Activated CD8-positive, alpha-beta memory T cell treated with anti-CD3 and anti-CD28 coated beads, Interleukin-2, amount 50 U/mL, for 1 hour (primary cell): ENCODE data around the gene MTFR1L.

Experiments used
- DNase-seq: peaks from one replicate; pipeline ENCODE4 v3.0.0-alpha.2; 2020; ENCODE audit errors: extremely low read depth

Gene MTFR1L

GRCh38 chr1:25790472-25790871 lies 29.3 kb upstream of the MTFR1L start:
- DNase-seq: no peak

DNA sequence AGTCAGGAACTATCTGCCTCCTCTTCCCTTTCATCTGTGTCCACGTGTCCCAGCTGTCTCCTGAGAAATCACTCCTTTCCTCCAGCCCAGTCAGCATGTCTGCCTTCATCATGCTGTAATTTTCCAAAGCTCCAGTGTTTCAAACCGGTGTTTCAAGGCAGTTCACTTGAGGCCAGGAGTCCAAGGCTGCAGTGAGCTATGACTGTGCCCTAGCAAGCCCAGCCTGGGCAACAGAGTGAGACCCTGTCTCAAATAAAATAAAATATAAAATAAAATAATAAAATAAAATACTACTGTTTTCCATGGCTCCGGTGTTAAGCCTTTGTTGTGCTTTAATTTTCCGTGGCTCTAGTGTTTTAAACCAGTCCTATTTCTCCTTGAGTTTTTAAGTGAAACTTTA lies 27.6 kb upstream of the MTFR1L start:
- DNase-seq: no peak

GRCh38 chr1:25793585-25794170 lies 26.1 kb upstream of the MTFR1L start:
- no peak for DNase-seq

- DNase-seq: no peak
Observed at GRCh38 chr1:25794325-25794724, 25.4 kb upstream of the MTFR1L start.

DNA sequence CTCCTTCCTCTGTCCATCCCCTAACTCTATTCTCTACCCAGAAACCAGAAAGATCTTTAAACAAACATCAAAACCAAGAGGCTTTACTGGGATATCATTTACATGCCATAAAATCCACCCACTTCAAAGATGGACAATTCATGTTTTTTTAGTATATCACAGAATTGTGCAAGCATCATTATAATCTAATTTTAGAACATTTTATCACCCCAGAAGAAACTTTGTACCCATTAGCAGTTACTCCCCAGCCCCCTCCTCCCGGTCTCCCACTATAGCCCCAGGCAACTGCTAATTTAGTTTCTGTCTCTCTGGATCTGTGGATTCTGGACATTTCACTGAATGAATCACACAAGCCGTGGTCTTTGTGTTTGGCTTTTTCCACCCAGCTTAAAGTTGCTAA lies 24.5 kb upstream of the MTFR1L start:
- no peak for DNase-seq

GRCh38 chr1:25795946-25796810 lies 23.6 kb upstream of the MTFR1L start:
- no peak for DNase-seq

GRCh38 chr1:25796811-25797458 lies 22.8 kb upstream of the MTFR1L start:
- peak; percentile 66 for DNase-seq

- no peak for DNase-seq
Observed at GRCh38 chr1:25797939-25798338, 21.8 kb upstream of the MTFR1L start.

DNA sequence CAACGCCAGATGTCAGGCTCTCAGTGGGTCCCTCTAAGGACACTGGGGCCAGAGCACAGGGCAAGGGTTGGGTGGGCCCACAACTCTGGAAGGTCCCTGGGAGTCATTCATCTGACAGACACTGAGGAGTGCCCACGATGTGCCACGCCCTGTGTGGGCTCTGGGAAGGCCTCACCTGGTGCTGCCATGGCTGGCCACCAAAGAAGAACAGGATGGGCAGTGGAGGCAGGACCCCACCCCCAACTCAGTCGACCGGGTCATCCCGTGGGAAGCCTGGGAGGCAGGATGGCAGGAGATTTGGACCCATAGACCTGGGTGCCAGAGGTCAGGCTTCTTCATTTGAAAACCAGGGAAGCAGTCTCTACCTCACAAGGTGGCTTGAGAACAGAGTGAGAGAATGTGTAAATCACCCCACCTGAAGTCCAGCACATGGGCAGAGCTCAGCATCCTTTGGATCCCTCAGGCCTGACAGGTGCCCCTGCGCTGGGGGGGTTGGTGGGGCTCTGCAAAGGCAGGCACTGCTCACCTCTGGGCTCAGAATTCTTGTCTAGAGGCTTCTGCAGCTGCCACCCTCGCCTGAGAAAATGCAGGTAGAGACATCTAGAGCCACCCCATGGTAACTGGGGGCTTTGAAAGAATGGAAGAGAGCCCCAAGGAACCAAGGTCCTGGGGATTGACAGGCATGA lies 20.9 kb upstream of the MTFR1L start:
- DNase-seq: no peak

DNA sequence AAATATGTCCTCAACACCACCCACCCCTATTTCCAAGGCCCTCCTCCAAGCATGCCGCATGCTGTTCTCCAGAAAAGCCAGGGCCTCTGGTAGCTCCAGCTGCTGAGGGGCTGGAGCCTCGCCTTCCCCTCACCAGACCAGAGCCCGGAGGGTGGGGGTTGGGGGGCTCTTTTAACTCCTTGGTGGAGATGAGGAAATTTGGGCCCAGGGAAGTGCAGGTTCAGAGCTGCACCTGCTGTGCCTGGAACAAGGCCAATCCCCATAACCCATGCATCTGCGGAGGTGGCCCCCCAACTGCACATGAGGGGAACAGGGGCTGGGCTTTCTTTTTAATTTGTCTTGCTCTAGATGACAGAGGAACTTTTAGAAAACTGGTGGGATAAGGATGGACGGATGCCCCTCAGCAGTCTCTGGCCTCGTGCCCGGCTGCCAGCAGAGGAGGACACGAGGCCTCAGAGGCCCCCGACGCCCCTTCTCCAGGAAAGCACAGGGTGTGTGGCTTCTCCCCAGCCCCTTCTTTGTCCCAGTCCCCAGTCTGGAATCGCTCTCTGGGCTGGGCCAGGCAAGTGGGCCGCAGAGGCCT lies 20.3 kb upstream of the MTFR1L start:
- no peak for DNase-seq

DNA sequence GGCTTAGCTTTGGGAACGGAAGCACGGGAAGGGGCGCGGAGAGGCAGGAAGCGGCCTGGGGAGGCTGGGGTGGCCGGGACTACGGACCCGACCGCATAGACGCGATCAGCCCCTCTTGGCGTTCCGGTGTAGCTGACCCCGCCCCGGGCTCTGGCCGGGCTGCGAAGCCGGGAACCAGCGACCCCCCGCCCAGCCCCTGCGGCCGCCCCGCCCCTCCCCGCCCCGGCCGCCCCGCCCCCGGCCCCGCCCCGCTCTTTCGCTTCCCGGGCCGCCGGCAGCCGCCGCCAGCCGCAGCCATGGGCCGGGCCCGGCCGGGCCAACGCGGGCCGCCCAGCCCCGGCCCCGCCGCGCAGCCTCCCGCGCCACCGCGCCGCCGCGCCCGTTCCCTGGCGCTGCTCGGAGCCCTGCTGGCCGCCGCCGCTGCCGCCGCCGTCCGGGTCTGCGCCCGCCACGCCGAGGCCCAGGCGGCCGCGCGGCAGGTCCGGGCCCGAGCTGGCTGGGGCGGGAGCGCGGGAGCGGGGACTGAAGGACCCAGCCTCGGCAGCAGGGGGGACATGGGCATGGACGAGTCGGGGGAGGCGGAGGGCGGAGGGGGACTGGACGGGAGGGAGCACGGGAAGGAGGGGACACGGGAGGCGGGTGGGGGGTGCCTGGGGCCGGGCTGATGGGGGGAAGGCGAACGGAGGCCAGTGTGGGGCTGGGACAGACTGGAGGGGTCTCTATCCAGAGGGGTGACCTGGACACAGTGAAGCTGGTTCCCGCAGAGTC lies 19.6 kb upstream of the MTFR1L start, which contains the start of gene SELENON:
SELENON (plus strand) TSS at position 259 of the 768 bp plus-strand sequence; CDS start at position 297, 38 bp downstream.
- no peak for DNase-seq

- no peak for DNase-seq
Observed at GRCh38 chr1:25800703-25801377, 18.9 kb upstream of the MTFR1L start.

DNA sequence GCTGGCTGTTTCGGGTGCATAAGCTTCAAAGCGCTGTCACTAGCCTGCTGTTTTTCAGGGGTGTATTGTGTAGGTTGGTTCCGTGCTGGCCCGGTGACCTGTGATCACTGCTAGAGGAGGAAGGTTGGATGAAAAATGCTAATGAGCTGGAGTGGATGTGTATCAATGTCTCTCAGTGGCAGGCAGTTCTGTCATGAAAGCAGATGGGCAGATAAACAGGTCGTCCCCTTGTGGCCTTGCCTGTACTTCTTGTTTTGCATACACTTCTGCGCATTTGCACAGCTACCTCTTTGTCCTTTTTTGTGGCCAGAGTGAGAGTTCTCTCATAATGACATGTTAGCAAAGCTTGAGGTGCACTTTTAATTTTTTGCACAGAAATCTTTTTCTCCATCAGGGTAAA lies 16.8 kb upstream of the MTFR1L start:
- no peak for DNase-seq

DNA sequence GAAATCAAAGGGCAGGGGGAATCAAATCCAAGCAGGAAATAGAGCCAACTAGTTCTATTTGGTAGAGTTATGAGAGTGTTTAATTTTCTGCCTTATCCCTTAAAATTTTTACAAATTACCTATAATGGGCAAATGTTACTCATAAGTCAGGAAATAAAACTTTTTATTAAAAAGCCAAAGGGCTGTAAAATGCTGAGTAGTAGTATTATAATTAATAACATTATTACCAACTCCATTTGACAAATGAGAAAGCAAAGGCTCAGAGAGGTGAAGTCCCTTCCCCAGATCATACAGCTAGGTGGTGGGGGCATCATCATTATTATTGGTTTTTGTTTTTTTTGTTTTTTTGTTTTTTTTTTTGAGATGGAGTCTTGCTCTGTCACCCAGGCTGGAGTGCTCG lies 16.4 kb upstream of the MTFR1L start:
- DNase-seq: no peak

DNA sequence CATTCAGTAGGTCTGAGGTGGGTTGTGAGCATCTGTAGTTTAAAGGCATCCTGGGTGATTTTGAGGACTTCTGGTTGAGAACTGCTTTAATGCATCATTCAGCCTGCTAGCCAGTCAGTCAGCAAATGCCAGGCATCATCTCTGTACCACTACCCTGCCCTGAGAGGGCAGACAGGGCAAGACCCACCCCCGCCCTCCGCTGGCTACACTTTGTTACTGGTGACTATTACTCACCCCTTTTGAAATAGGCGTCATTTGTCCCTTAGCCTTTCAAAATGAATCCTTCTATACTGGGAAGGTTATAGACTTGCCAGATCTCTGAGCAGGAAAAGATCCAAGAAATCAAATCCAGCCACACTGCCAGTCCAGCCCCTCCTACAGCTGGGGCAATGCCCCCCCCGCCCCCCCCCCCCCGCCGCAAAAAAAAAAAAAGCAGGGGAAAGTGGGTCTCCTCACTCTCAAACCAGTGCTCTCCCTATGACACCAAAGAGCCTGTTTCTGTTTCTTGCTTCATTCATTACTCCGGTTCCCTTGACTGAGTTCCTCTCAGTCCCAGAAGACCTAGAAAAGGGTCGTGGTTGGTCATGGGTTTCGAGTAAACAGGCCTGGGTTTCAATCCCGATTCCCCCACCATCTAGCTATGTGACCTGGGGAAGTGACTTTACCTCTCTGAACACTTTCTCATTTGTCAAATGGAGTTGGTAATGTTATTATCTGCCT lies 15.3 kb upstream of the MTFR1L start:
- no peak for DNase-seq

GRCh38 chr1:25804964-25805862 lies 14.5 kb upstream of the MTFR1L start:
- no peak for DNase-seq

- DNase-seq: no peak
Observed at GRCh38 chr1:25805863-25806225, 13.9 kb upstream of the MTFR1L start.

GRCh38 chr1:25806418-25806817 lies 13.3 kb upstream of the MTFR1L start:
- no peak for DNase-seq
